NCI-H2107 (cell line): ENCODE measurements around the gene OSGIN1.

Source experiments
- DNase-seq: peaks from one replicate; lab custom pipeline; 2025; lab: John Stamatoyannopoulos, UW

The OSGIN1 gene

DNA sequence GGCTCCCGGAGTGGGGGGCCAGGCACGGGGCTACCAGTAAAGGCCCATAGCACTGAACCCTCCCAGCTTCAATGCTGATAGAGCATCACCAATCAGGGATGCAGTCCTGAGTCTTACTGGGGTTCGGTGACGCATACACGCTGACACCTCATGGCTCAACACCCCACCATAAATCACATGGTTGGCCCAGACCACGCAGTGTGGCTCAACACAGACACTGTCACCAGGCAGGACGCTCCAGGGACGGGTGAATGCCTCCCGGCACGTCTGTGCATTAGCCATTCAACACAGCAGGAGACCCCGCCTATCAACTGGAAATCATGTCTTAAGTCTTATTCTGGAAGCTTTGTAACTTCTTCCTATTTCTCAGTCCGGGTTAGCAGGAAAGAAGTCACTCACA is 50.0 kb downstream of the OSGIN1 start:
- no peak for DNase-seq

DNA sequence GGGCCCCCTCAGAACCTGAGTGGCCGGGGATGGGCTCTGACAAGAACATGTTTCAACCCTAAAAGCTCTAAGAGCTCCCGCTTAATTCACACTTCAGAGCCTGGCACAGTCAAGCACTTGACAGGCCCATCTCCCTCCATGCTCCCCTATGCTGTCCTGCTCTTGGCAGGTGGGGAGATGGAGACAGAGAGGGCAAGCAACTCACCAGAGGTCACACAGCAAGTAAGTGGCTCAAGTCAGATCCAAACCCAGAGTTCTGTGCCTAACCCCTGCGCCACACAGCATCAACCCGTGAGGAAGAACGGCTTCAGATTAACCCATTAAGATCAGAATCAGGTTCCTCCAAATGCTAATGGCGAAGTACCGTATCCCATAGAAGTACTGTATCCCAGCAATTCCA is 51.4 kb downstream of the OSGIN1 start:
- DNase-seq, result no peak

DNA sequence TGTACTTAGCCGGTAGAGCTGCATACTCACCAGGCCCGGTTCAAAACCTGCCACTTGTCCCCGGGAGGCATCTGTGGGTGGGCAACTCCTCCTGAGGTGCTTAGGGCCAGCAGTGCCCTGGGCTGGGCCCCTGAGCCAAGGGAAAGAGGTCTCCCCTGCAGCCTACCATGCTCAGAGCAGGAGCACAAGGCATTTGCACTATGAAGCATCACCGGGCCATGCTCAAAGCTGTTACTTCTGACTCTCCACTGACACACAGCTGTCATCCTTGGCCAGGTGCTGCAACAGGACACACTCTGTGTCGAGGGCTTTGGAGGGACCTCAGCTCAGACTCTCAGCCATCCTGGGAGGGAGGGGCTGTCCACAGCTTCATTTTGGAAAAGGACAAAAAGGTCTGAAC is 52.4 kb downstream of the OSGIN1 start:
- DNase-seq, result no peak

DNA sequence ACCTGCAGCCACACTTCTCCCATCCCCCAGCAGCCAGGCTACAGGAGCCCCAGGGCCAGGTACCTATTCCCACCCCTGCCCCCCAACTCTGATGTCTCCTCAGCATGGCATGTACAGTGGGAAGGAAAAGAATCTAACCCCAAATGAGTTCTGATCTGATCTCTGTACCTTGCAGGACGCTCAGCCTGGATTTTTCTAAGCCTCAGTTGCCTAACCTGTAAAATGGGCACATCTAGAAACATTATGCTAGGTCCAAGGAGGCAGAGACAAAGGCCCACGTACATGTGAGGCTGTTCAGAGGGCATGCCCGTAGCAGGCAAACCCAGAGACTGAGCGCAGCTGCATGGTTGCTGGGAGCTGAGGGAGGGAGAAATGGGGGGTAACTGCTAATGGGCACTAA is 54.5 kb downstream of the OSGIN1 start:
- DNase-seq, result no peak

DNA sequence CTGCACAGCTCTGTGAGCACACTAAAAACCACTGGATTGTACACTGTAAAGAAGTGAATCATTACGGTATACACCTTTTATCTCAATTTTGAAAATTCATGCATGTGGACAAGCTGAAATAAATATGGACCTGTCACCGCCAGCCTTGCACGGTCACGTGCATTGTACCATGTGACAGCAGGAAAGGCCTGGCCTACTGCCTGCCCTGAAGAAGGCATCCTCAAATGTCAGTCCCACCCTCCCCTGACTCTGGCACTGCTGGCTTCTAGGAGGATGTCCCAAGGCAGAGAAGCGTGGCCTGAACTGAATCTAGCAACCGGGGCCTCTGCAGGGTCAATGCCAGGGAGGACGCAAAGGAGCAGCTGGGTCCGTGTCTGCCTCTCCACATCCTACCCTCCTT is 54.9 kb downstream of the OSGIN1 start:
- DNase-seq, result no peak

DNA sequence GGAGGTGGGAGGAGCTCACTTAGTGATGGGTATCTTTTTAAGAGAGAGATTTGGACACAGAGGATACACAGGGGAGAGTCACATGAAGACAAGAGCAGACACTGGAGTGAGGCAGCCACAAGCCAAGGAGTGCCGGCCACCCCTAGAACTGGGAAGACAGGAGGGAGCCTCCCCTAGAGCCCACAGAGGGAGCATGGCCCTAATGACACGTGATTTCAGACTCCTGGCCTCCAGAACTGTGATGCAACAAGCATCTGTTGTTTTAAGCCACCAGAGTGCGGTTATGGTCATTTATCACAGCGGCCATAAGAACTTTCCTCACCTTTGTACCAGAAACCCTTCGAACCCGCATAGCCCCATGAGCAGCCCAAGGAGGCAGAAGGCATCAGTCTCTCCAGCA is 56.2 kb downstream of the OSGIN1 start:
- DNase-seq, result no peak

DNA sequence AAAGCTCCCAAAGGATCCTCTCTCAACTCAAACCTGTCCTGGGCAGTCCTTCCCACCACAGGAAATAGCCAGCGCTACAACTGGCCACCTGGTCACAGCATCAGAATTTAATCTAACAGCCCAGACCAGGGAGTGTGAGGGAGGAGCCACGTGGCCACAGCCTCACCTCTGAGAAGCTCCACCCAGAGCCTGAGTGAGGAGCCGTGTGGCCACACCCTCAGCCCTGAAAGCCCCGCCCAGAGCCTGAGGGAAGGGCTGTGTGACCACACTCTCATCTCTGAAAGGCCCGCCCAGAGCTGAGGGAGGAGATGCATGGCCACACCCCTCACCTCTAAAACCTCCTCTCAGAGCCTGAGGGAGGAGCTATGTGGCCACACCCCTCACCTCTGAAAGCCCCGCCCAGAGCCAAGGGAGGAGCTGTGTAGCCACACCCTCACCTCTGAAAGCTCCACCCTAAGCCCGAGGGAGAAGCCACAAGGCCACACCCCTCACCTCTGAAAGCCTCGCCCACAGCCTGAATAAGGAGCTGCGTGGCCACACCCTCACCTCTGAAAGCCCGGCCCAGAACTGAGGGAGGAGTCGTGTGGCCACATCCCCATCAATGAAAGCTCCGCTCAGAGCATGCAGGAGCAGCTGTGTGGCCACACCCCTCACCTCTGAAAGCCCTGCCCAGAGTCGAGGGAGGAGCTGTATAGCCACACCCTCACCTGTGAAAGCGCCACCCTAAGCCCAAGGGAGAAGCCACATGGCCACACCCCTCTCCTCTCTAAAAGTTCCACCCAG is 60.9 kb downstream of the OSGIN1 start:
- DNase-seq, result peak; percentile 82

DNA sequence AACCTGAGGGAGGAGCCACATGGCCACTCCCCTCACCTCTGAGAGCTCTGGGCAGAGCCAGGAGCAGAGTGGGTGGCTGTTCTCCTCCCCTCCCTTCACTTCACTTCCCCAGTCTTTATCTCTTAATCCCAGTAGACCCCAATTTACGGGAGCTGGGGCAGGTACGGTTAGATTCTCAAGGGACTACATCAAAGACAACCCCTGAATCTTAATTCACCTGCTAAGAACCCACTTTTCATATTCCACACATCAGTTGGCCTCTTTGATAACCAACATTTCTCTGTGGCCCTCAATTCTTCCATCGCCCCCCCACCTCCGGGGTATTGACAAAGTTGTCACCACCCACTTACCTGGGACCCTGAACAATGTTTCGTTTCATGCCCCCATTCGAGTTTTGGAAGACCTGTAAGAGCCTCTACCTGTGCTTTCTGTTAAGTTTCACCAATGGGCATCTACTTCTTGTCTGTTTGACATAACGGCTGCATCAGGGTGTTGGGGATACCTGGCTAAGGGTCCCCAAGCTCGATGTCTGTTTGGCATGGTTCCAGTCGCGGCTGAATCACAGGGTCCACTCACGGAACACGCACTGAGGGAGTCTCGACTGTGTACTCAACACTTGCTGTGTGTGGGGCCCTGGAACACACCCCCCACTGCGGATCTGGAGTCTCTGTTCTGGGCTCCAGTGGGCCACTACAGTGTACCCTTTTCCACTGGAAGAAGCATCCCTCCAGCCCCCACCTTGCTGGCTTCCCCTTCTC is 61.7 kb downstream of the OSGIN1 start:
- DNase-seq, result no peak

DNA sequence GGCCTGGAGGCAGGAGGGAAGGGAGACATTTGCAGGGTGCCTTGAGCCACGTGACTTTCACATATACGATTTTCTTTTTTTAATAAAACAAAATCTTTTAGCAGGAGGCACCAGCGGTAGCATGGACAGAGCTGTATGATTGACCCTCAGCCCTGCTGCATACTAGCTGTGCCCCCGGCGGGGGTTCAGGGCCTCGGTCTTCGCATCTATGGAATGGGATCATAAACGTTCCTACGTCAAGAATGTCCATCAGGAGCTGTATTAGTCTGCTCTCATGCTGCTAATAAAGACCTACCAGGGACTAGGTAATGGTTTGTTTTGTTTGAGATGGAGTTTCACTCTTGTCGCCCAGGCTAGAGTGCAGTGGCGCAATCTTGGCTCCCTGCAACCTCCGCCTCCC is 62.4 kb downstream of the OSGIN1 start:
- DNase-seq, result no peak
